DMS153 treated with DMSO at 0.1 percent for 48 hours (cell line): ENCODE results near the gene TCOF1.

ENCODE experiments used
- DNase-seq: peaks from one replicate; lab custom pipeline; 2025; ENCODE audit not compliant: unreplicated experiment; lab: John Stamatoyannopoulos, UW

Gene TCOF1

GRCh38 chr5:150428106-150428876 lies 70.8 kb downstream of the TCOF1 start:
- DNase-seq = no peak

GRCh38 chr5:150428978-150429377 lies 71.5 kb downstream of the TCOF1 start:
- DNase-seq = no peak

- no peak for DNase-seq
Measured at GRCh38 chr5:150429410-150429873, 71.9 kb downstream of the TCOF1 start.

- DNase-seq = no peak
Measured at GRCh38 chr5:150431048-150431447, 73.6 kb downstream of the TCOF1 start.

DNA sequence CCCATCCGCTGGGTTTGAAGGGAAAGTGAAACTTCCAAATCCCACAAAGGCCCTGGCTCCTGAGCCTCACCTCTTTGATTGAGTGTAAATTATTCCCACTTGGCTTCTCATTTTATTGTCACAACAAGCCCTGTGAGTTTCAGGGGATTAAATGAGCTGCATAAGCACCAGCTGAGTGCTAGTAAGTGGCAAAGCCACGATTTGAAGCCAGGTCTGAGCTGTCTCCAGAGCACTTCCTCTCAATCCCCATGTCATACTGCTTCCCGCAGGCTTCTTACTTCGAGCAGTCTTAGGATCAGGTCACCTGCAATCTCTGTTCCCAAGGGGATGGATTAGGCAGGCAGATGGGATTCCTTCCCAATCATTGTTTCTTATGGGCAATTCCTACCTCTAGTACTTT lies 74.1 kb downstream of the TCOF1 start:
- DNase-seq = no peak

DNA sequence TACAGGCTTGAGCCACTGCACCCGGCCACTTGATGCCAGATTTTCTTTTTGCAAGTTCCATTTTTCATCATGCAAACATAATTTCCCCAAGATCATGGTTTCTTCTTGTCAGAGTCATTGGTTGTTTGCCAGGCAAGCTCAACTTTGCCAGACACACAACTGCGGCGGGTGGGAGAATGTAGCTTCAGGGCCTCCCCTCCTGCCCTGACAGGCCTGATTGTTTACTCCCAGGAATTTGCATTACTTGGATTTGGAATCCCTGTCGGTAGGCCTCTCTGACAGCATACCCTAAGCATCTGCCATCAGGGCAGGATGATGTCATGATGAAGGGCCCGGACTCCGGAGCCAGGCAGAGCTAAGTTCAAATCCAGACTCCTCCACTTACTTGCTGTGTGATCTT lies 77.0 kb downstream of the TCOF1 start:
- DNase-seq = no peak

DNA sequence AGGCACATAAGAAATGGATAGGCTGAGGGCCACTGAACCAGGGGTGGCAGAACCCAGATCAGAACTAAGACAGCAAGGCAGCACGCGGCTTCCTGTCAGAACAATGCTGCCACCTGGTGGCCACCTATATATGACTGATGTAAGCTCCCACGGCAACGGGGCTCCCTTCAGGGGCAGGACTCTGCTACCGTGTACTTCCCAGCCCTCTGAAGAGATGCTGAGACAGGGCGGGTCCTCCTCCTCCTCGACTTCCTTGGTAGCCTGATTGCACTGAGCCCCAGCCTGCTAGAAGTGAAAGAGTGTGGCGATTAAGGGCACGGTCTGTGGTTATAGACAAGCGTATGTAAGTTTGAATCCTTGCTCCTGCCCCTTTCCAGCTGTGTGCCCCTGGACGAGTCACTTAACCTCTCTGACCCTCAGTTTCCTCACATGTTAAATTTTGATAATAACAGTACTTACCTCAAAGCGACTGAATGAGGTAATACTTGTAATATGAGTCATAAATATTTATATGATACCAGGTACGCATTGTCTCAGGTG lies 78.7 kb downstream of the TCOF1 start:
- DNase-seq = peak; percentile 22

DNA sequence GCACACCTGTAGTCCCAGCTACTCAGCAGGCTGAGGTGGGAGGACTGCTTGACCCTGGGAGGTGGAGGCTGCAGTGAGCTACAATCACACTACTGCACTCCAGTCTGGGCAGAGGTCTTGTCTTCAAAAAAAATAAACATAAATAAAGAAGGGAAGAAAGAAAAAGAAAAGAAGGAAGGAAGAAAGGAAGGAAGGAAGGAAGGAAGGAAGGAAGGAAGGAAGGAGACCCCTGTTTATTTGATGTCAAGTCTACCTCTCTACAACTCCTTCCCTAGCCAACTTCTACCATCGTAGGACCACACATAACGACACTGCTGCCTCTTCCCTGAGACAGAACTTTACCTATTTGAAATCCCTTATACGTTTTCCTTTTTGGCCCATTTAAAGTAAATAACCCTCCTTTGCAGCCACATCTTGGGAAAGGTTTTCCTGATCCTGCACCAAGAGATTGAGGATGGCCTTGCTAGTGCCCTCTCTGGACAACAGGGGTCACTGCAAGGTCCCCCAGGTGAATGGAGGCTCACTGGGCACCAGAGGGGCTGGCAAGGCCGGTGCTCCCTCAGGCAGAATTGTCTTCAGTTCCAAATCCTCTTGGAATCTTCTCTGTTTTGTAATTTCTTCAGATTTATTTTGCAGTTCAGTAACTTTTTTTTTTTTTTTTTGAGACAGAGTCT lies 81.5 kb downstream of the TCOF1 start:
- no peak for DNase-seq

GRCh38 chr5:150440948-150441812 lies 83.7 kb downstream of the TCOF1 start:
- no peak for DNase-seq

- DNase-seq = no peak
Measured at GRCh38 chr5:150441813-150442698, 84.6 kb downstream of the TCOF1 start.

GRCh38 chr5:150442699-150443080 lies 85.2 kb downstream of the TCOF1 start:
- DNase-seq = no peak

DNA sequence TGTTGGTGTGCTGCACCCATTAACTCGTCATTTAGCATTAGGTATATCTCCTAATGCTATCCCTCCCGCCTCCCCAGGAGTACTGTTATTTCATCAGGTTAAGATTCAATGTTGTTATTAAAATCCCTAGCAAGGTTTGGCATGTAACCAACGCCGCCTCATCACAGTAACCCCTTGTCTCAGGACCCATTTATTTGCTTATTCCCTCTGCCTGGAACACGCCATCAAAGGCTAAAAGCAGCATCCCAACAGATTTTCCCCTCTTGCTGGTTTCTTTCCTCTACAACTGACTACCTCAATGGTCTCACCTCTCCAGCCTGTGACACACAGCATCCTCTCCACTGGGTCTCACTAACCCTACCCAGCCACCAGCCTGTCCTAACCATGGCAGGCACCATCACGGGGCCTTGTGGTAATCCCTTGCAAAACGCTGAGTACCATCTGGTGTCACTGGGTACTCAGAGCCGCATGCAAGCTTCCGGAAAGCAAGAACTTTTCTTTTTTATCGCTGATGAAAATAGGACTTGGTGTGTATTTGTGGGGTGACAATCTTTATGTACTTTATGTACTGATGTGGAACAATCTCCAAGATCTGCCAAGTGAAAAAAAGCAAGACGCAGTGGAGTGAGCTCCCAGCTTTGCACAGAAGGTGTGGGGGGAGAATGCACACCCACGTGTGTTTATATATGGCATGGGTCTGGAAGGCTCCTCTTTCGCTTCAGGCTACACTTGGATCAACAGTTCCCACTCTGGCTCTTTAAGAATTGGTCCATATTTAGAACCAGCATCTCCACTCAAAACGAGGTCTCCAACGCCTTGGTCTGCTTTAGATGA lies 86.0 kb downstream of the TCOF1 start:
- no peak for DNase-seq

- DNase-seq = no peak
Measured at GRCh38 chr5:150444770-150445169, 87.3 kb downstream of the TCOF1 start.

- no peak for DNase-seq
Measured at GRCh38 chr5:150446088-150446487, 88.6 kb downstream of the TCOF1 start.

- no peak for DNase-seq
Measured at GRCh38 chr5:150446583-150446982, 89.1 kb downstream of the TCOF1 start.

DNA sequence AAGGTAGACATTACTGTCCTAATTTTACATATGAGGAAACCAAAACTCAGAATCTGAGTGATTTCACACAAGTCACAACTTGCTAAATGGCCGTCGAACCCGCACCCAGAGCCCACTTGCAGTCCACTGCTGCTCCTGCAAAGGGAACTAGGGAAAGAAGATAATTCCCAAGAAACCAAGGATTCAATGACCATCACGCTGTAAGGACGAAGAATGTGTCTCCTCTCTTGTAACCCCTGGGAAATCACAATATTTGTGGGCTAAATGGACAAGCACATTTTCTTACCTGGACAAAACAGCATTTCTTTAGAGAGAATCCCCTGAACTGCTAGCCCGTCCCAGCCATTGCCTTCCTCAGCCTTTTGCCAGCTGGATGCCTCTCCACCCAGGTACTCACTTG lies 89.7 kb downstream of the TCOF1 start:
- DNase-seq = no peak

DNA sequence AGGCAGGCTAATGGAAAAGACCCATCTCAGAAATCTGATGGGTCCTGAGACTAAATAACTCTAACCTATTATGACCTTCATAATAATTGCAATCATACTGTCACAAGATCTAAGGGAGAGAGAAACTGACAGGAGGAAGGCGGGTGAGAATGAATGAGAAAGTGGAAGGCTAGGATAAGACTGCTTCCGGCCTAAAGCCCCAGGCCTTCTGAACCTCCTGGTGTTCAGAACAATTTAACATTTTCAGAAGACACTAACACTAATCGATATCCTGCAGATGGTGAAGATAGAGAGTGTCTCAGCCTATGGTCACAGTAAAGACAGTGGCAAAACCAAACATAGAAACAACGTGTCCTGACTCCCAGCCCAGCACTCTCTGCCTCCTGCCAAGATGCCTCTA lies 90.8 kb downstream of the TCOF1 start:
- no peak for DNase-seq

DNA sequence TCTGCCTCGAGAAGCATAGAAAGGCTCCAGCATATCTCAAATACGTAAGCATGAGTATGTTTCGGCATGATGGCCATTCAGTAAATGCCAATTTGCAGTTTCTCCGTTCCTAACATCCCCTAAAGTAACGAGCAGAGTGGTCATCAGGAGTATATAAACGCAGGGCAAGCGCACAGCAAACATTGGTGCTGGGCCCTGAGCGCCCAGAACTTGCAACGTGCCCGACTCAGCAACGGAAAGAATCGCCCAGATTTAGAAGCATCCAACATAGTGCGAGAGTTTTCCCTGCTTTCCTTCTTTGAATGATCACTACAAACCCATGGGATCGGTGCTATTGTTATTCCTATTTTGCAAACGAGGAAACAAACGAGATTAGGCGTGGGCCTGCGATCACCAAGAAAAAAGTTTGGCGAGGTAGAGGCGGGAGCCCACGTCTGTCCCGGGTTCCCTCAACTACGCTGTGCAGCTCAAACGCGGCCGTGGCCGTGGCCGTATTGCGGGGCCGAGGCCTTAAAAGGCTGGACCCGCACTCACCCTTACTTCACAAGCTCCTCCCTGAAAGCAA lies 91.5 kb downstream of the TCOF1 start:
- no peak for DNase-seq
